Liver (tissue), 9 donors: ENCODE results near the gene MAGEF1. TPM values are rescaled to one million over a fixed set of nuclear protein-coding genes. Genes with fewer than 3 reads are reported as not detected.

ENCODE experiments used
- DNase-seq: peaks from one replicate; pipeline ENCODE4 v3.0.0-alpha.2; 2017; ENCODE audit warnings: low spot score
- H3K27ac ChIP-seq, 2 donors: one replicate each; pipeline ENCODE4 v1.7.0; 2013; ENCODE audit warnings: inconsistent platforms in 2 of 2, low read length in 2 of 2, control low read depth in 1 of 2, low read depth in 1 of 2, mild to moderate bottlenecking in 1 of 2
- H3K27me3 ChIP-seq, 4 donors: one replicate each; pipeline versions ENCODE4 v1.6.1 to v1.7.0; 2013; ENCODE audit warnings: low read length in 3 of 4, inconsistent platforms in 1 of 4, mild to moderate bottlenecking in 1 of 4, moderate library complexity in 1 of 4; ENCODE audit not compliant: control insufficient read depth in 4 of 4, insufficient read depth in 4 of 4
- H3K36me3 ChIP-seq, 4 donors: one replicate each; pipeline versions ENCODE4 v1.6.1 to v1.7.0; 2013; ENCODE audit warnings: low read length in 3 of 4, mild to moderate bottlenecking in 3 of 4, low read depth in 1 of 4, moderate library complexity in 1 of 4; ENCODE audit not compliant: control insufficient read depth in 4 of 4, insufficient read depth in 3 of 4
- H3K4me1 ChIP-seq, 4 donors: one replicate each; pipeline versions ENCODE4 v1.6.1 to v1.7.0; 2013; ENCODE audit warnings: low read length in 3 of 4, mild to moderate bottlenecking in 3 of 4, moderate library complexity in 1 of 4; ENCODE audit not compliant: control insufficient read depth in 4 of 4, insufficient read depth in 4 of 4
- H3K4me3 ChIP-seq, 3 donors: one replicate each; pipeline versions ENCODE4 v1.6.1 to v1.7.0; 2013; ENCODE audit warnings: low read length in 3 of 3, control low read depth in 1 of 3, low read depth in 1 of 3, mild to moderate bottlenecking in 1 of 3
- H3K9ac ChIP-seq, 2 donors: one replicate each; pipeline ENCODE4 v1.7.0; 2013; ENCODE audit warnings: low read length in 2 of 2, mild to moderate bottlenecking in 2 of 2, moderate library complexity in 2 of 2, control low read depth in 1 of 2, low read depth in 1 of 2
- H3K9me3 ChIP-seq, 4 donors: one replicate each; pipeline versions ENCODE4 v1.6.1 to v1.7.0; 2013; ENCODE audit warnings: low read length in 3 of 4; ENCODE audit not compliant: control insufficient read depth in 4 of 4
- EGR1 ChIP-seq, 2 donors: IDR thresholded peaks; 2 replicates each; pipeline ENCODE4 v1.6.1; 2016 to 2018; ENCODE audit warnings: antibody characterized with exemption in 2 of 2, low read depth in 2 of 2
- FOXA1 ChIP-seq: IDR thresholded peaks from 2 replicates; pipeline ENCODE4 v1.6.1; 2016; ENCODE audit warnings: antibody characterized with exemption
- FOXA2 ChIP-seq: IDR thresholded peaks from 2 replicates; pipeline ENCODE4 v1.6.1; 2016; ENCODE audit warnings: antibody characterized with exemption
- GABPA ChIP-seq, 2 donors: IDR thresholded peaks in 1 of 2; conservative IDR thresholded peaks in 1 of 2; 2 replicates each; pipeline ENCODE4 v1.6.1; 2016; ENCODE audit warnings: antibody characterized with exemption in 2 of 2, mild to moderate bottlenecking in 1 of 2, moderate library complexity in 1 of 2
- HNF4A ChIP-seq, 2 donors: conservative IDR thresholded peaks; 2 replicates each; pipeline ENCODE4 v1.6.1; 2016; ENCODE audit warnings: antibody characterized with exemption in 2 of 2, mild to moderate bottlenecking in 2 of 2
- HNF4G ChIP-seq: IDR thresholded peaks from 2 replicates; pipeline ENCODE4 v1.6.1; 2016; ENCODE audit warnings: antibody characterized with exemption
- JUND ChIP-seq, 2 donors: IDR thresholded peaks; 2 replicates each; pipeline ENCODE4 v1.6.1; 2016; ENCODE audit warnings: antibody characterized with exemption in 2 of 2
- NR2F2 ChIP-seq: IDR thresholded peaks from 2 replicates; pipeline ENCODE4 v1.6.1; 2016; ENCODE audit warnings: antibody characterized with exemption
- RXRA ChIP-seq, 2 donors: IDR thresholded peaks; 2 replicates each; pipeline ENCODE4 v1.6.1; 2017 to 2018; ENCODE audit warnings: antibody characterized with exemption in 2 of 2, mild to moderate bottlenecking in 1 of 2
- SP1 ChIP-seq: IDR thresholded peaks from 2 replicates; pipeline ENCODE4 v1.6.1; 2018; ENCODE audit warnings: antibody characterized with exemption, mild to moderate bottlenecking
- TAF1 ChIP-seq: conservative IDR thresholded peaks from 2 replicates; pipeline ENCODE4 v1.6.1; 2016; ENCODE audit warnings: antibody characterized with exemption, mild to moderate bottlenecking
- YY1 ChIP-seq: IDR thresholded peaks from 2 replicates; pipeline ENCODE4 v1.6.1; 2016; ENCODE audit warnings: antibody characterized with exemption, mild to moderate bottlenecking
- ZBTB33 ChIP-seq: IDR thresholded peaks from 2 replicates; pipeline ENCODE4 v1.6.1; 2016; ENCODE audit warnings: antibody characterized with exemption
- WGBS: extraction: QIAGEN DNeasy Blood & Tissue Kit; methylation state at CpG from one replicate; pipeline ENCODE4 v1.1.7; 2013; 5-methylcytosine and 5-hydroxymethylcytosine counted together
- polyA plus RNA-seq, 2 donors: library from polyadenylated mRNA; stranded (reverse) in 1 of 2; unstranded in 1 of 2; fragments of 200-250 nt in 1 of 2; fragments of >200 nt in 1 of 2; fragmentation: Nextera tagmentation in 1 of 2; extraction: Ambion mirVana in 1 of 2; gene quantifications; one replicate each; pipeline versions ENCODE4 v1.2.1 to v1.2.3, GENCODE V29; 2013 to 2015
- total RNA-seq, 2 donors: library from RNA; depleted of rRNA; stranded (reverse); fragments of >200 nt; gene quantifications; one replicate each; pipeline ENCODE4 v1.2.3, GENCODE V29; 2014
- TF ChIP-seq, protein P1 (sequence below): fragments of 150-350 bp; IDR thresholded peaks from 2 replicates; pipeline ENCODE4 v1.5.1; 2017; ENCODE audit warnings: improper control_type of control experiment, low read depth, low read length; ENCODE audit not compliant: missing input control
- TF ChIP-seq, protein P2 (sequence below): IDR thresholded peaks from 2 replicates; pipeline ENCODE4 v1.6.1; 2016; ENCODE audit warnings: antibody characterized with exemption
- TF ChIP-seq, protein P3 (sequence below): IDR thresholded peaks from 2 replicates; pipeline ENCODE4 v1.6.1; 2016; ENCODE audit warnings: antibody characterized with exemption, mild to moderate bottlenecking
- TF ChIP-seq, protein P4 (sequence below): IDR thresholded peaks from 2 replicates; pipeline ENCODE4 v1.6.1; 2016; ENCODE audit warnings: antibody characterized with exemption
- donor health status: healthy.
- donor health status: healthy.
- donor health status: healthy.
- donor health status: healthy.
- donor health status: healthy.

MAGEF1 gene
- total and polyA plus RNA-seq, 4 donors = 12.9 to 15.5 (median 14.3) TPM

DNA sequence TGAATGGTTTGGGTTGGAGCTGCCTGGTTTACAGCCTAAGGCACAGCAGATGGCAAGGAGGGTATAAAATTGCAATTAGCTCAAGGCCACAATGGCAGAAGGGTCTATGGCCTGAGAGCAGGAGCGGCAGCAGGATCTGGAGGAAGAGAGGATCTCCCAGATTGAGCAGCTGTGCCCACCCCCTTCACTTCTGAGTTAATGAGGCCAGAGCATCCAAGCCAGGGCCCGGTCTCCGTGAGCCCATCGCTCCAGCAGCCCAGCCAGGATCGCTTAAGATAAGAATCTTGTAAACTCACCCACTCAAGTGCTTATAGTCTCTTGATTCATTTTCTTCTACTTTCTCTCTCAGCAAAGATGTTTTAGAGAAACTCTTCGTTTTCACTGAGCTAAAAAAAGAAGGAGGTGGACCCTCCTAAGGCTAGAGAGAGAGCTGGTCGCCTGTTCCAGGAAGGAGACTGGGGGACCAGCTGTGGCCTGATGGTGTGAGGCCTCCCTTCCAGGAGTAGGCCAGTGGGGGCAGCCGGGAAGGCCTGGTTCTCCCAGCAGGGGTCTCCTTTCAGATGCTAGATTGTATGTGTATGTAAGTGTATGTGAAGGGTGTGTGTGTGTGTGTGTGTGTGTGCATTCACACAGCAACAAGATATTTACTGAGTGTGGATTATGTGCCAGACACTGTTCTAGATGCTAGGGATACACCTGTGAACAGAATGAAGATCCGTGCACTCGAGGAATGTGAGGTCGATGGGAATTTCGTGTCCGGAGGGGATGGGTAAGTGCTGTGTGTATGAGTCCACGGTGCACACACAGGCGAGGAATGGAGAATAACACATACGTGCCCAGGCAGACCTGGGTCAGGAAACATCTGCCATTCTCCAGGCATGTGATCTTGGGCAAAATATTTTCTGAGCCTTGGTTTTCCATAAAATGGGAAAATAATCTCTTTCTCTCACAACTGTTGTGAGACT lies 18.6 kb downstream of the MAGEF1 start (continued):
- TF ChIP-seq, protein P1, sequence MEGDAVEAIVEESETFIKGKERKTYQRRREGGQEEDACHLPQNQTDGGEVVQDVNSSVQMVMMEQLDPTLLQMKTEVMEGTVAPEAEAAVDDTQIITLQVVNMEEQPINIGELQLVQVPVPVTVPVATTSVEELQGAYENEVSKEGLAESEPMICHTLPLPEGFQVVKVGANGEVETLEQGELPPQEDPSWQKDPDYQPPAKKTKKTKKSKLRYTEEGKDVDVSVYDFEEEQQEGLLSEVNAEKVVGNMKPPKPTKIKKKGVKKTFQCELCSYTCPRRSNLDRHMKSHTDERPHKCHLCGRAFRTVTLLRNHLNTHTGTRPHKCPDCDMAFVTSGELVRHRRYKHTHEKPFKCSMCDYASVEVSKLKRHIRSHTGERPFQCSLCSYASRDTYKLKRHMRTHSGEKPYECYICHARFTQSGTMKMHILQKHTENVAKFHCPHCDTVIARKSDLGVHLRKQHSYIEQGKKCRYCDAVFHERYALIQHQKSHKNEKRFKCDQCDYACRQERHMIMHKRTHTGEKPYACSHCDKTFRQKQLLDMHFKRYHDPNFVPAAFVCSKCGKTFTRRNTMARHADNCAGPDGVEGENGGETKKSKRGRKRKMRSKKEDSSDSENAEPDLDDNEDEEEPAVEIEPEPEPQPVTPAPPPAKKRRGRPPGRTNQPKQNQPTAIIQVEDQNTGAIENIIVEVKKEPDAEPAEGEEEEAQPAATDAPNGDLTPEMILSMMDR = no peak
- no peak for TF ChIP-seq YY1

- H3K36me3 ChIP-seq = no peaks in the 10 kb centered on the region
- no peak overlapping the region for H3K27ac ChIP-seq
- H3K27me3 ChIP-seq = no peaks in the 10 kb centered on the region
- no peak for DNase-seq
- H3K4me1 ChIP-seq = no peaks in the 10 kb centered on the region
- TF ChIP-seq ZBTB33 = no peak
- no peak for TF ChIP-seq EGR1 (IDR thresholded peaks at IDR 0.05; ENCODE audit: low read depth in 2 of 2)
- TF ChIP-seq FOXA1 = no peak
- TF ChIP-seq, protein P2, sequence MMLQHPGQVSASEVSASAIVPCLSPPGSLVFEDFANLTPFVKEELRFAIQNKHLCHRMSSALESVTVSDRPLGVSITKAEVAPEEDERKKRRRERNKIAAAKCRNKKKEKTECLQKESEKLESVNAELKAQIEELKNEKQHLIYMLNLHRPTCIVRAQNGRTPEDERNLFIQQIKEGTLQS = no peak
- no peak overlapping the region for H3K9ac ChIP-seq
- 82% methylated on average over 23 of the region's 23 CpGs for WGBS
- no peaks in the 10 kb centered on the region for H3K9me3 ChIP-seq
- H3K4me3 ChIP-seq = no peak overlapping the region
These were observed 20.2 kb downstream of the MAGEF1 start for GRCh38 chr3:184691397-184692231.

DNA sequence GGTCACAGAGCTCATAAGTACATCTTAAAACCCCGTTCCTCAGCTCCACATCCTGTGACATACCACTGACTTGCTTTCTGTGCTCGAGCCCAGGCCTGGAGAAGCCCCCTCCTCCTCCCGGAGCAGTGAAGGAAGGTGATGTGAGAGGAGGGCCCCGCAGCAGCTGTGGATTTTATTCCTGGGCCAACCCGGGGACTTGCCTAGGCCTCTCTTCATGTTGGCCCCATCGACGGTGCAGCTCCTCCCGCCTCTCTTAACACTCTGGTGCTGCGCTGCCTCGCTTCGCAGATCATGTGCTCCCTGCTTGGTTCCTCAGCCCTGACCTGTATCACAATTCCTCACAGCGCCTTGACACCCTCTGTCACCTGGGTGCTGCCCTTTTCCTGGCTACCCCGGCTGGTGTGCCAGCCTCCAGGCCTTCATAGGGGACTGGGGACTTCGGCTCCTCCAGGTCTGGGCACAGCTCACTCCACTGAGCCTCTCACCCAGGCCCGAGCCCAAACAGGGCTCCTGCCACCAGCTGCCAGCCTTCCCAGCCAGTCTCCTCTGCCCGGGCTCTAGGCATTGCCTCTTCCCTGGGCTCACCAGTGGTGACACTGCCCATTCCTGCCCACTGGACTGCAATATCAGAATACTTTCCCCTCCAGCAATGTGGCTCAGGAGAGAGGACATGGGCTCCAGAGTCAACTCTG lies 21.5 kb downstream of the MAGEF1 start:
- H3K9me3 ChIP-seq = no peaks in the 10 kb centered on the region
- H3K4me1 ChIP-seq = no peaks in the 10 kb centered on the region
- H3K27ac ChIP-seq = no peak overlapping the region
- no peaks in the 10 kb centered on the region for H3K27me3 ChIP-seq
- no peak for DNase-seq
- no peak overlapping the region for H3K9ac ChIP-seq
- 91% methylated on average over 16 of the region's 16 CpGs for WGBS
- no peaks in the 10 kb centered on the region for H3K36me3 ChIP-seq
- no peak overlapping the region for H3K4me3 ChIP-seq
- TF ChIP-seq EGR1 (IDR thresholded peaks at IDR 0.05; ENCODE audit: low read depth in 2 of 2) (no peak), GABPA (IDR thresholded peaks at IDR 0.05 in 1 of 2, conservative IDR thresholded peaks at IDR 0.05 in 1 of 2) (no peak), FOXA1 (no peak), RXRA (IDR thresholded peaks at IDR 0.05) (no peak), NR2F2 (no peak), YY1 (no peak), JUND (IDR thresholded peaks at IDR 0.05) (no peak), HNF4G (no peak), FOXA2 (no peak), HNF4A (conservative IDR thresholded peaks at IDR 0.05) (no peak), SP1 (no peak), TAF1 (no peak)
- TF ChIP-seq, protein P3, sequence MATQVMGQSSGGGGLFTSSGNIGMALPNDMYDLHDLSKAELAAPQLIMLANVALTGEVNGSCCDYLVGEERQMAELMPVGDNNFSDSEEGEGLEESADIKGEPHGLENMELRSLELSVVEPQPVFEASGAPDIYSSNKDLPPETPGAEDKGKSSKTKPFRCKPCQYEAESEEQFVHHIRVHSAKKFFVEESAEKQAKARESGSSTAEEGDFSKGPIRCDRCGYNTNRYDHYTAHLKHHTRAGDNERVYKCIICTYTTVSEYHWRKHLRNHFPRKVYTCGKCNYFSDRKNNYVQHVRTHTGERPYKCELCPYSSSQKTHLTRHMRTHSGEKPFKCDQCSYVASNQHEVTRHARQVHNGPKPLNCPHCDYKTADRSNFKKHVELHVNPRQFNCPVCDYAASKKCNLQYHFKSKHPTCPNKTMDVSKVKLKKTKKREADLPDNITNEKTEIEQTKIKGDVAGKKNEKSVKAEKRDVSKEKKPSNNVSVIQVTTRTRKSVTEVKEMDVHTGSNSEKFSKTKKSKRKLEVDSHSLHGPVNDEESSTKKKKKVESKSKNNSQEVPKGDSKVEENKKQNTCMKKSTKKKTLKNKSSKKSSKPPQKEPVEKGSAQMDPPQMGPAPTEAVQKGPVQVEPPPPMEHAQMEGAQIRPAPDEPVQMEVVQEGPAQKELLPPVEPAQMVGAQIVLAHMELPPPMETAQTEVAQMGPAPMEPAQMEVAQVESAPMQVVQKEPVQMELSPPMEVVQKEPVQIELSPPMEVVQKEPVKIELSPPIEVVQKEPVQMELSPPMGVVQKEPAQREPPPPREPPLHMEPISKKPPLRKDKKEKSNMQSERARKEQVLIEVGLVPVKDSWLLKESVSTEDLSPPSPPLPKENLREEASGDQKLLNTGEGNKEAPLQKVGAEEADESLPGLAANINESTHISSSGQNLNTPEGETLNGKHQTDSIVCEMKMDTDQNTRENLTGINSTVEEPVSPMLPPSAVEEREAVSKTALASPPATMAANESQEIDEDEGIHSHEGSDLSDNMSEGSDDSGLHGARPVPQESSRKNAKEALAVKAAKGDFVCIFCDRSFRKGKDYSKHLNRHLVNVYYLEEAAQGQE = no peak
- TF ChIP-seq, protein P4, sequence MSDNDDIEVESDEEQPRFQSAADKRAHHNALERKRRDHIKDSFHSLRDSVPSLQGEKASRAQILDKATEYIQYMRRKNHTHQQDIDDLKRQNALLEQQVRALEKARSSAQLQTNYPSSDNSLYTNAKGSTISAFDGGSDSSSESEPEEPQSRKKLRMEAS = no peak
- TF ChIP-seq, protein P2 = no peak
